ENCODE results near the gene ALDH3A2.
"Not testable (repeated sequence)": the region's sequence is repeated elsewhere in the genome, so short reads cannot be mapped to it uniquely, and the experiment has no call there.

The ALDH3A2 gene

DNA sequence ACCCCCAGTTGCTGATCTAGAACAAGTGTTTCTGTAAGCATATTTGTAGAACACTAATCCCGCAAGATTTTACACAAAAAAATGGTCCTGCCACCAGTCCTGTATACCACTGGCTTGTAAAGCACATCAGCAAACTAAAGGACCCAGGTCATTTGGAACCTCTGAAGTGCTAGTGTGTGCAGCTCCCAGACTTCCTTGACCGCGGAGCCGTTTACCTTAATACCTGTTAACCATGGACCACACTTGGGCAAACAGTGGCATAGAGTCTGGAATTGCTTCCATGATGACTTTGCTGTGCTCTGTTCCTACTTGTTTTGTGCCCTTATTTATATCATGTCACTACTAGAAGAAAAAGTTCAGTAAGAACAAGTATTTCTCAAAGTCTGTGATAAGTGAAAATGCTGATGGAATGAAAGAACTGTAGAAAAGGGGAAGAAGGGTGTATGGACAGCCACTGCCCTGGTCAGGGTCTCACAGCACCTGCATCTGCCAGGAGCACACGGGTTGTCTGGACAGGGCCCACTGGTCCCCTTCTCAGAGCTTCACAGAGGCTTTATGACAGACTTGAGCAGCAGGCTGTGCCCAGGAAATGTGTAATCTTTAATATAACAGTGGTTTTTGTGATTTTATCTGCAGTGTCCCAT lies 29.3 kb downstream of the ALDH3A2 start:
- TF ChIP-seq POLR2A (IDR thresholded peaks at IDR 0.05; ENCODE audit: low read length) (no peak), GATA1 (IDR thresholded peaks at IDR 0.05; ENCODE audit: low read depth, low read length) (no peak)
- DNase-seq = no peak

DNA sequence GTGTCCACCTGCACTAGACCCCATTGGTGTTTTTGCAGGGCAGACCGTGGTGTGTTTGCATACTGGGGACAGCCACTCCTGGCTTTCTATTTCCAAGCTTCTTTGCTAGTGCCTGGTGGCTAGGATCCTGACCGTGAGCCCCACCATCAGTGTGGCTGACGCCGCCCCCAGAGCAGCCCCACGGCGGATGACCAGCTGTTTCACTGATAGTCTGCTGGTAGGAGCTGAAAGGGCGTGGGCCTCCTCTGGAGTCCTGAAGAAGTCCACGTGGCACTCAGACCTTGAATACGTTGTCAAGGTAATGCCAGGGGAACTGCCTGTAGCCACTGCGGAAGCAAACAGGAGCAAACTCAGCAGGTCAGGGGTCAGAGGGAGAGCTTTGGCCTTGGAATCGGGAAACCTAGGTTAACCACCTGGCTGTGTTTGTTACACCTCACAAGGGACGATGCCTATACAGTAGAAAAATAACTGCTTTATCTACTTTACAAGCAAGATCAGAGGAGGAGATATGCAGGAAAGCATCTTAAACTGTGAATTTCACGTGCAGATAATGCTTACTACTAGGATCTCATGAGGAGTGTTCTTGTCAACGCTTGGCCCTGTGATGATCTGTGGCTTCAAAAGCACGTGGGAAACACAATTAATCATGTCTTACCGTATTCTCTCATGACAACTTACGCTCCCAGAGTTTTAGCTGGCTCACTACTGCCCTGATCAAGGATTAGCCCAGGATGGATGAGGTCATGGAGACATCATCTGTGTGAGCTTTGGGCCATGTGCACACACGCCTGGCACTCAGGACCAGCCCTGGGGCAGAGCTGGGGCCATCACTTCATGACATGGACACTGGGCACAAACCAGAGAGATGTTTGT lies 30.3 kb downstream of the ALDH3A2 start:
- peak in 1 of 2 experiments; percentile 20 for DNase-seq
- no peak for TF ChIP-seq POLR2A (IDR thresholded peaks at IDR 0.05; ENCODE audit: low read length)
- TF ChIP-seq GATA1 (IDR thresholded peaks at IDR 0.05; ENCODE audit: low read depth, low read length) = no peak

DNA sequence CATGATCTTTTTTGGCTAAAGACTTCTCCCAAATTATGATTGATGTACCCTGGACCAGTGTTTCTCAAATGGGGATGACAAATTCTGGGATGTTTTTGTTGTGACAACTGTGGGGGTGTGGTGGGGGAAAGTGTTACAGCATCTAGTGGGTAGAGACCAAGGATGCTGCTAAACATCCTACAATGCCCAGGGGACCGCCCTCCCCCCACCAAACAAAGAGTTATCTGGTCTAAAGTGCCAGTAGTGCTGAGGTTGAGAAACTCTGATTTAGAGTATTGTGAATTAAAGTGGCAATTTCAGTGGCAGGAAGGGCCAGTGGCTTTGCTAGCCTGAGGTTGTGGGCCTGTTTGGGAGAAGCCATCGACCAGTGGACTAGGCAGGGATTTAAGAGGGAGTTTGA lies 34.6 kb downstream of the ALDH3A2 start:
- no peak for DNase-seq
- TF ChIP-seq POLR2A (IDR thresholded peaks at IDR 0.05; ENCODE audit: low read length) (no peak), GATA1 (IDR thresholded peaks at IDR 0.05; ENCODE audit: low read depth, low read length) (no peak)

DNA sequence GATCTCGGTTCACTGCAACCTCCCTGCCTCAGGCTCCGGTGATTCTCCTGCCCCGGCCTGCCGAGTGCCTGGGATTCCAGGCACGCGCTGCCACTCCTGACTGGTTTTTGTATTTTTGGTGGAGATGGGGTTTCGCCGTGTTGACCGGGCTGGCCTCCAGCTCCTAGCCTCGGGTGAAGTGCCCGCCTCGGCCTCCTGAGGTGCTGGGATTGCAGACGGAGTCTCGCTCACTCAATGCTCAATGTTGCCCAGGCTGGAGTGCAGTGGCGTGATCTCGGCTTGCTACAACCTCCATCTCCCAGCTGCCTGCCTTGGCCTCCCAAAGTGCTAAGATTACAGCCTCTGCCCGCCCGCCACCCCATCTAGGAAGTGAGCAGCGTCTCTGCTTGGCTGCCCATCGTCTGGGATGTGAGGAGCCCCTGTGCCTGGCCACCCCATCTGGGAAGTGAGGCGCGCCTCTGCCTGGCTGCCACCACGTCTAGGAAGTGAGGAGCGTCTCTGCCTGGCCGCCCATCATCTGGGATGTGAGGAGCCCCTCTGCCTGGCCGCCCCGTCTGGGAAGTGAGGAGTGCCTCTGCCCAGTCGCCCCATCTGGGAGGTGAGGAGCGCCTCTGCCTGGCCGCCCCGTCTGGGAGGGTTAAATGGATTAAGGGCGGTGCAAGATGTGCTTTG lies 36.5 kb downstream of the ALDH3A2 start:
- DNase-seq = not testable (repeated sequence)

DNA sequence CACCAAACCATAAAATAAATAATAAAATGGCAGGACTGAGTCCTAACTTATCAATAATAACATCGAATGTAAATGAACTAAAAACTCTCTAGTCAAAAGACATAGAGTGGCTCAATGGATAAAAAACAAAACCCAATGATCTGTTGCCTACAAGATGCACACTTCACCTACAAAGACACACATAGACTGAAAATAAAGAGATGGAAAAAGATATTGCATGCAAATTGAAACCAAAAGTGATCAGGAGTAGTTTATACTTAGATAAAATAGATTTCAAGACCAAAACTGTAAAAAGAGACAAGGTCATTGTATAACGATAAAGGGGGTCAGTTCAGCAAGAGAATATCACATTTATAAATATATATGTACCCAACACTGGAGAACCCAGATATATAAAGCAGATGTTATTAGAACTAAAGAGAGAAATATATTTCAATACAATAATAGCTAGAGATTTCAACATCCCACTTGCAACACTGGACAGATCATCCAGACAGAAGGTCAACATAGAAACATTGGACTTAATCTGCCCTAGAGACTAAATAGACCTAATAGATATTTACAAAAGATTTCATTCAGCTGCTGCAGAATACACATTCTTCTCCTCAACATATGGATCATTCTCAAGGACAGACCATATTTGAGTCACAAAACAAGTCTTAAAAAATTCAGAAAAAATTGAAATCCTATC lies 38.0 kb downstream of the ALDH3A2 start:
- no peak for DNase-seq
- no peak for TF ChIP-seq POLR2A (IDR thresholded peaks at IDR 0.05; ENCODE audit: low read length)
- no peak for TF ChIP-seq GATA1 (IDR thresholded peaks at IDR 0.05; ENCODE audit: low read depth, low read length)

DNA sequence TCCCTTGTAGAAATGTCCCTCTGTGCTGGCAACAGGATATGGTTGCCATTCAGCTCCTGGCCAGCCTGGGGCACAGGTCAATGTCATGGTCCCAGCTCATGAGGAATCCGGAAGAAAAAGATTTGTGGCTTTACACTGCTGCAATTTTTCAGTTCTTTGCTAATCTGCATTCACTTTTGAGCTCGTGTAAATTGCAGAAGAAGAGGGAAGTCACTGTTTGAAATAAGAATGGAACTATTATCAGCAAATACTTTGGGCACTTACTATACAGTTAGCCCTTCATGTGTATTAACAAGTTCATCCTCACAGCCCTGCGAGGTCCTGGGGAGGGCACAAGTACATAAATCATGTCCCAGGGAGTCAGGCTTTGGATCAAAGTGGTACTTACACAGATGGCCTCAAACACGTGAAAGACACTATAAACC lies 53.7 kb downstream of the ALDH3A2 start:
- no peak for TF ChIP-seq GATA1 (IDR thresholded peaks at IDR 0.05; ENCODE audit: low read depth, low read length)
- TF ChIP-seq POLR2A (IDR thresholded peaks at IDR 0.05; ENCODE audit: low read length) = no peak
- DNase-seq = no peak

DNA sequence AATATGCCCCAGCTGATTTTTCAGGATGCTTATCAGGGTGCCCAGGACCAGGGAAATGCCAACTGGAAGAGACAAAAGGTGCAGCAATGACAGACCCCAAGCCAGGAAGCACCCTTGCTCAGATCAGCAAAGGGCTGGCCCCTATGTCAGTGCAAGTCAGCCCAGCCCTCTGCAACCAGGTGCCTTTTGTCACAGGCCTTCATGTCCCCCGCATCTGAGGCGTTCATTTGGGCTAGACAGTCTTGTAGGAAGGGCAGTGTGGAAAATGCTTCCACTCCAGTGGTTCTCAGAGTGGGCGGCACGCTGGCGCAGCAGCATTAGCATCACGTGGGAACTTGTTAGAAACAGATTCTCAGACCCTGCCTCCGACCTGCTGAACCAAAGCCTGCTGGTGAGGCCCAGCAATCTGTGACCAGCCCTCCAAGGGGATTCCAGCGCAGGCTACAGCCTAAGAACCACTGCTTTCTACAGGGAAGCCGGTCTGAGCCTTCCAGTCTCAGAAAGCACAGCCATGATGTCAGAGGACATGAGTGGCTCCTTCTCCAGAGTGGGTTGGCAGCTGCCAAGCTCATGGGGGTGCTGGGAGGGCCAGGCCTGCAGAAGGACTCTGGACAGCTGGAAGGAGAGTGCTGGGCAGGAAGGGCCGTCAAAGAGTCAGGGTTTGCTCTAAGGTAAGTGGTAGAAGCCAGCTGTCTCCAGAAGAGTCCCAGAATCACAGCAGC lies 54.7 kb downstream of the ALDH3A2 start:
- TF ChIP-seq GATA1 (IDR thresholded peaks at IDR 0.05; ENCODE audit: low read depth, low read length) (no peak), POLR2A (IDR thresholded peaks at IDR 0.05; ENCODE audit: low read length) (no peak)
- DNase-seq = no peak

DNA sequence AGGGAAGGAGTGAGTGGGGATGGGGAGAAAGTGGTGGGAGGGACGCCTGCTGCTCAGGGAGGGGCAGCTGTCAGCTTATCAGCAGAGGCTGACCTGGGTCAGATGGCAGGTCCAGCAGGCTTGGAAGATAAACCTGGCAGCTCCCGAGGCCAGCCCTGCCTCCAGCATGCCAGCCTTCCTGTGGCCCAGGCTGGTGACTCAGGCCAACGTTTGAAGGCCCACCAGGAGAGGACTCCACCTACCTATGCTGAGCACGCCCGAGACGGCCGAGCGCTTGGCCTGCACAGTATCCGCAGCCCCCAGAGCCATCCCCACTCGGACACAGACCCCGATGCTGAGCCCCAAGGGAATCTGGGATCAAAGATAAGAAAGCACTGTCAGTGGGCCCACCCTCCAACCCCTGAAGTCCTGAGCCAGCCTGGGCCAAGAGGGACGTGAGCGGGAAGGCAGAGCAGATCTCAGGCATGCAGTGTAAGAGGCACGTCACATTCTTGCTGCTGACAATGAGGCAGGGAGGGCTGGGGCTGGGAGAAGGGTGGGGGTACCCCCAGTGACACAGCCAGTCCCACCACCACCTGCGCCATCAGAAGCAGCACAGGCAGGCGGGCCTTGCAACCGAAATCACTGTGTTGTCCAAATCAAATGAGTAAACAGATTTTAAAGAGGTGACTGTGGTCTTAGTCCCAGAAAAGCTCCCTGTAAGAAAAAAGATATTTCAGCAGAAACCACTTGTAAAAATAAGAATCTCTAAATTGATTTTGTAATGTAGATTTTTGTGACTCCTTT lies 55.5 kb downstream of the ALDH3A2 start:
- TF ChIP-seq GATA1 (IDR thresholded peaks at IDR 0.05; ENCODE audit: low read depth, low read length) (no peak), POLR2A (IDR thresholded peaks at IDR 0.05; ENCODE audit: low read length) (no peak)
- no peak for DNase-seq

DNA sequence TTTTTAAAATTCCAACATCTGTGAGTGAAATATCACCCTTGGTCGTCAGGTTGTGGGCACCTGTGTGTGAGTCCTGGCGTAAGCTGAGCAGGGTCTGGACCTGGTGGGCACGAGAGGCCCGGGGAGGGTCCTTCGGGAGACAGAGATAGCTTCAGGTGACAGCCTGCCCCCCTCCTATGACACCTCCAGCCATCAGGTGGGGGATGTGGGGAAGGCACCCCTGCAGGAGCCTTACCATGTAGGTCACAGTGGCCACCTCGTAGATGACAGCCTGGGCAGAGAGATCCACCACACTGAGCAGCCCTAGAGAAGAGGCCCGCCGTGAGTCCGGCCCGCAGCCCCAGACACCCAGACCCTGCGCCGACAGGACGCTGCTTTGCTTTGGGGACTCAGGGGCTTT lies 56.6 kb downstream of the ALDH3A2 start:
- DNase-seq = no peak
- no peak for TF ChIP-seq GATA1 (IDR thresholded peaks at IDR 0.05; ENCODE audit: low read depth, low read length)
- TF ChIP-seq POLR2A (IDR thresholded peaks at IDR 0.05; ENCODE audit: low read length) = no peak

DNA sequence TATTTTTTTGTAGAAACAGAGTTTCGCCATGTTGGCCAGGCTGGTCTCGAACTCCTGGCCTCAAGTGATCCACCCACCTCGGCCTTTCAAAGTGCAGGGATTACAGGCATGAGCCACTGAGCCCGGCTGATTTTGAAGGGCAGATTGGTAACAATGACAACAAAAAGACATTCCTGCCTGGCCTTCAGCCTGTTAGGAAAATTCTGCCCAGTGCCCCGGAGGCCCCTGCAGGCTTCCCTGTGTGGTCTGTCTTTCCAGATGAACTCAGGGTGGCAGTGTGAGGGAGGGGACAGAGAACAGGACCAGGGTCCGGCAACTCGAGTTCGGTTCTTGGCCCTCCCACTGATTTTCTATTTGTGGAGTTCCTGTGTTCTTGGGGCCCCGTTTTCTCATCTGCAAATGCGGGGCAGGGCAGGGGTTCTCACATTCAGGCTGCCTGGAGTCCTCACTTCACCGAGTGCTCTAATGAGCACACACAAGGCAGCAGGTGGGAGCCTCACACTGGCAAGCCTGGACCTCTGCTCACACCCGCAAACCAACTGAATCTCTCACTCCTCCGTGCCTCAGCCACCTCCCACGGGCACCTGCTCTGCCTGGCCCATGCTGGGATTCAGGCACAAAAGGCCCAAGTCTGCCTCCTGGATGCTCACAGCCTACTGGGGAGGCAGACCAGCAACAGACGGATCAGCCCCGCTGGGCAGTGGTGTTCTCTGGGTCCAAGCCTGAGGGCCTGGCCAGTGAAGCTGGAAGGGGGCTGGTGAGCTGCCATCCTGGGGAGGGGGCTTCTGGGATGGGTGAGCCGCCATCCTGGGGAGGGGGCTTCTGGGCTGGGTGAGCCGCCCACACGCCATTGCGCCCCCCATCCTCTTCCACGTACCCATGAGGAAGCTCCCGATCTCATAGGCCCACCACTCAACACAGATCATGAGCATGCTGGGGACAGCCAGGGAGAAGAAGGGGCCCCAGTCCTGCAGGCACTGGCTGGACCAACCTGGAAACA lies 57.5 kb downstream of the ALDH3A2 start:
- no peak for DNase-seq
- TF ChIP-seq POLR2A (IDR thresholded peaks at IDR 0.05; ENCODE audit: low read length) = no peak
- no peak for TF ChIP-seq GATA1 (IDR thresholded peaks at IDR 0.05; ENCODE audit: low read depth, low read length)

DNA sequence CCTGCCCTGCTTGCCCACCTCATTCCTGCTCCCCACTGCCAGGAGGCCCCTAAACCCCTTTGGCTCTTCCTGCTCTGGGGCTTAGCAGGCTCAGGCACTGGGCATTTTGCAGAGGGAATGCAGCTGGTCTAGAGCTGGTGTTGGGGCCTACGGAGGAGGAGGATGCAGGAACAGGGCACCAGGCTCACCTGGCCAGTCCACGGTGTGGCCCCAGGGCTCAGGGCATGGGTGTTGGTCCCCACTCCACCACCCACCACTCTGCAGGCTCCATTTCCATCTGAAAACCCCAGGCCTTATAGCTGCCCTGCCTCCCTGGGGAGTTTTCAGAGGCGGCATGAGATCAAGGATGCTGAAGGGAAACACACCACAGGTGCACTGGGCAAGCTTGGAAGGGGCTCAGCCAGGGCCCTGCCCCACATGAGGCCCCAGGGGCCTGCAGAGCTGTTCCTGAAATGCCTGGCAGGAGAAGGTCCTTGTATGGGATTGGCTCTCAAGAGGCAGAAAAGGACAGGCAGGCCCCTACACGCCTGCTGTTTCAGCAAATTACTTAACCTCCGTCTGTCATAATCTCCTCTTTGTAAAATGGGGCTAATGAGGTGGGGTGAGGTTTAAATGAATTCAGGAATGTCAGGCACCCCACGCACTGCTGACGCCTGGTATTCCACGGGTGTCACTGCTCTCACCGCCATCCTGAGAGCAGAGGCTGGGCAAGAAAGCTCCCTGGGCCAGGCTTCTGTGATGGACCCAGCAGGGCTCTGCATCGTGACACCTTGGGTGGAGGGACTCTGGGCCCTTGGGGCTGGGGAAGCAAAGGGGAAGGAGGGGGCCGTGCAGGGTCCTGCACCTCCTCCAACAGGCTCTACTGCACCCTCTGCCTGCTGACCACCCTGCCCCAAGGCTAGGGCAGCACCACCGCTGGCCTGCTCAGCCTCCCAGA lies 58.5 kb downstream of the ALDH3A2 start:
- TF ChIP-seq POLR2A (IDR thresholded peaks at IDR 0.05; ENCODE audit: low read length) (no peak), GATA1 (IDR thresholded peaks at IDR 0.05; ENCODE audit: low read depth, low read length) (no peak)
- no peak for DNase-seq
